Omental fat pad (tissue), 4 donors: ENCODE results near the gene STAT1. TPM values are rescaled to one million over a fixed set of nuclear protein-coding genes. Genes with fewer than 3 reads are reported as not detected.
A peak's percentile ranks its signal among the peaks of the same experiment; 100 is the strongest.

ENCODE experiments used
- ATAC-seq: fragments of 150-250 bp; one replicate; pipeline ENCODE4 v1.9.1; 2016; ENCODE audit warnings: mild to moderate bottlenecking, moderate library complexity; ENCODE audit not compliant: low FRiP score
- DNase-seq: peaks from one replicate; pipeline ENCODE4 v3.0.0-alpha.2; 2019; ENCODE audit warnings: low spot score
- total RNA-seq, 4 donors: library from RNA; depleted of rRNA; stranded (reverse); fragments of >200 nt; gene quantifications; one replicate each; pipeline ENCODE4 v1.1.0, GENCODE V29; 2016
- TF ChIP-seq, protein P1 (sequence below), 3 donors: fragments of 450-650 bp; IDR thresholded peaks; one replicate each; pipeline ENCODE4 v1.5.1; 2016 to 2017; ENCODE audit warnings: antibody characterized with exemption in 3 of 3, mild to moderate bottlenecking in 3 of 3, moderate library complexity in 2 of 3

STAT1 gene
- total RNA-seq, 4 donors from 2014 or later: 63.5 to 161 (median 95.1) TPM

DNA sequence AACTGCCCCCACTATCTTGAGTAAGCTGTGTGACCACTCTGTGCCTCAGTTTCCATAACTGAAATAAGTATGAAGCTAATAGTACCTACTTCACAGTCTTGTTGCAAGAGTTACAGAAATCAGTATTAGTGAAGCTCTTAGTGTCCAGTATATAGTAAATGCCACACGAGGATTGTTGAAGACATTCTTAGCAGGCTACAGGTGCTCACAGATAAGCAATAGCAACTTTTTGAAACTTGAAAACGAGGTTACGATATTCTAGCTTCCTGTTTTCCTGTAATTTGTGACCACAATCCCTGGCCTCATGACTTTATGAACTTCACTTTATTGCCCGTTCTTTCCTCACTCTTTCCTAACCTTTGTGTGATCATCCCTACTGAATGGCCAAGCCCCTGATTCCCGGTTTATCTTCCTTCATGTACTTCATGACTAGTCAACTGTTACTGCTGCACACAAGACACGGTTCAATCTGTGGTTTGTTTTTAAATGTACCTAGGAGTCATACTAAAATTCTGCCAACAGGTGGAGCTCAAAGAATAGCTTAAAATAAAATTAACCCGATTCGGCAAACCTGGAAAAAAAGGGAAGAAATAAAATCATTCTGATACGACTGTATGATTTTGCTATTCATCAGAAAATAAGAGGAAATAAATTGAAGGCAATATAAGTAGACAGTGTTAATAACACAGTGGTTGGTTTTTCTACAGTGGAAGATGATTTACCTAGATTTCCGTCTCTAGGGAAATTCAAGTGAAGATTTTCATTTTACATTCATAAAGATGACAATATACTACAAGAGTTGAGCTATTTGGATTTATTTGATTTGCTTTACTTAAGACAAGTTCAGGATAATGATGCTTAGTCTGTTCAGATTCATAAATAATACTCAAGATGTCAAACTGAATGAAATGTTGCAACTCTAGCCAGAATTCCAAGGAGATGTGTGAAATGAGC lies 38.1 kb upstream of the STAT1 start:
- ATAC-seq: peak; percentile 26
- TF ChIP-seq, protein P1, sequence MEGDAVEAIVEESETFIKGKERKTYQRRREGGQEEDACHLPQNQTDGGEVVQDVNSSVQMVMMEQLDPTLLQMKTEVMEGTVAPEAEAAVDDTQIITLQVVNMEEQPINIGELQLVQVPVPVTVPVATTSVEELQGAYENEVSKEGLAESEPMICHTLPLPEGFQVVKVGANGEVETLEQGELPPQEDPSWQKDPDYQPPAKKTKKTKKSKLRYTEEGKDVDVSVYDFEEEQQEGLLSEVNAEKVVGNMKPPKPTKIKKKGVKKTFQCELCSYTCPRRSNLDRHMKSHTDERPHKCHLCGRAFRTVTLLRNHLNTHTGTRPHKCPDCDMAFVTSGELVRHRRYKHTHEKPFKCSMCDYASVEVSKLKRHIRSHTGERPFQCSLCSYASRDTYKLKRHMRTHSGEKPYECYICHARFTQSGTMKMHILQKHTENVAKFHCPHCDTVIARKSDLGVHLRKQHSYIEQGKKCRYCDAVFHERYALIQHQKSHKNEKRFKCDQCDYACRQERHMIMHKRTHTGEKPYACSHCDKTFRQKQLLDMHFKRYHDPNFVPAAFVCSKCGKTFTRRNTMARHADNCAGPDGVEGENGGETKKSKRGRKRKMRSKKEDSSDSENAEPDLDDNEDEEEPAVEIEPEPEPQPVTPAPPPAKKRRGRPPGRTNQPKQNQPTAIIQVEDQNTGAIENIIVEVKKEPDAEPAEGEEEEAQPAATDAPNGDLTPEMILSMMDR (IDR thresholded peaks at IDR 0.05): peak in 1 of 3 donors; percentile 59
- no peak for DNase-seq

DNA sequence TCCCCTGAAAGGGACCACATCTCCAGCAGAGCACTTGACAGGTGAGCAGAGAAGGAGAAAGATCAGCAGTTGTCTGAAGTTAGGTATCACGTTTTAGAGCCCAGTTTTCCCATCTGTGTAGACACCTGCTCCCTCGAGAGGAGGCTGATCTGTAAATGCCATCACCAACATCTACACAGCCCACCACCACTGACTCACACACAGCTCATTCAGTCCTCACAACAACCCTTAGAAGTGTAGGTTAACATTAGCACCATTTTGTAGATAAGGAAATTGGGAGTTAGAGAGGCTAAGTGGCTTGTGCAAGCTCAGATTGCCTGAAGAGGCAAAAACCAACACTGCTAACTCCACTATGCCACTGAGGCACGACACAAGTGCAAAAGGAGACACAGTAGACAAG lies 37.2 kb upstream of the STAT1 start:
- DNase-seq (no peak), ATAC-seq (no peak)
- TF ChIP-seq, protein P1 (IDR thresholded peaks at IDR 0.05): no peak

DNA sequence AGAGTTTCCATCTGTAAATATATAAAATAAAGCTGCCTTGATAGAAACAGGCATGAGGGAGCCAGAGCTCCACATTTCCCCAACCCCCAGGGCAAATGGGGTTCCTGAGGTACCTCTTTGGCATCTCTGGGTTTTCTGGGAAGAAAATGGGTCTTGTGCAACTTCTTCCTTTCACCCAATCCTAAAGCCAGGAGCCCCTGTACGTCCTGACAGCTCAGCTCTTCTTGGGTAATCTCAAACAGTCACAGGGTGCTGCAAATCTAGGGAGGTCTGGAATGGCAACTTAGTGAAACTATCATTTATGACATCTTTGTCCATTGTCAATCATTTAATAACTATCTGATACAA lies 36.6 kb upstream of the STAT1 start:
- no peak for DNase-seq
- TF ChIP-seq, protein P1 (IDR thresholded peaks at IDR 0.05): no peak
- peak; percentile 55 for ATAC-seq

DNA sequence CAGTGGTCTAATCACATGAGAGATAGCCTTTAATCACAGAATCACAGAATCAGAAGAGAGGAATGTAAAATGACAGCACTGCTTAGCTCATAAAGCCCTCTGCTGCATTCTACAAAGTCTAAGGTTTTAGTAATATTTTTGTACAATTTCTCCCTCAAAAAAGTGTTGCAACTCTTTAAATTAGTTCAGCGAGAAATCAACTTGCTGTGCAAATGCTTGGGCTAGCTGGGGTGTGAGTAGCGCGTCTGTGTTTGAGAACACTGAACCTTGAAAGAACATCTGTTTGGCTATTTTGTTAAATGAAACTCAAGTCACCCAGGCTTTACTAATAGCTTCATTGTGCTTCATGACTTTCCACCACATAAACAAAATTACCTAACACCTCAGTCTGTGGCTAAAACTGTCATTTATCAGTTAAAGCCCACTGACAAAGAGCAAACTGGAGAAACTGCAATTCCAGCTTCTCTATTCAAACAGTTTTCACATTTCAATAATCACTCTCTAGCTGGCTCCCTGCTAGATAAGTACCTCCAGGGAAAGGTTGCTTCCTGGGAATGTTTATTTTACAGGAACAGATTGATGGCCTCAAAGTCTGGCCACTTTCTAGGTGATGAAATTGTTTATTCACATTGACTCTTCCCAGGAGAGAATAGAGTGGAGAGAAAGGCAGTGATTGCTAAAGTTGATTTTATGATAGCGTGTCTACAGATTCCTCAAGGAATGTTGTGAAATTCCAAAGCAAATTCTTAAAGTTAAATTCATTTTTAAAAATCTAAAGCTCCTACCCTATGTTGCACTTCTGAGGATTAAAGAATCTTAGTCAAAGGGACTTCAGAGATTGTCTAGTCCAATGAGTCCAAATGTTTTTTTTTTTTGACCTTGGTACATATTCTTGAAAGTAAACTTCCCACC lies 36.0 kb upstream of the STAT1 start:
- TF ChIP-seq, protein P1 (IDR thresholded peaks at IDR 0.05): no peak
- DNase-seq: no peak
- ATAC-seq: no peak

DNA sequence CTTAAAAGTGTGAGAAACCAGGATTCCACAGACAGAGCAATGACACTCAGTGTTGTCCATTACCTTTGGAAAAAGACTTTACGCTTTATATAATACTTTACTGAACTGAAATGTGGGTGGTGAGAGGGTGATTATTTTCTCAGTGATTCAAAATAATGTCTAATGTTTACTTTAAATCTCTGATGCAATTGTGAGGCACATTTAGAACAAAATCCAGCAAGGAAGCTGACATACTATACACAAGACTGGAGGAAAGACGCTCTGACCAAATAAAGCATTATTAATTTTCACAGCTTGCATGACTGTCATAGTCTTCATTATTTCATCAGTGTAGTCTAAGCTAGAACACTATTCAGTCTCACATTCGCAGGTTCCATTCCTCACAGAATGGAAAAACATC lies 34.1 kb upstream of the STAT1 start:
- no peak for DNase-seq
- ATAC-seq: no peak
- TF ChIP-seq, protein P1 (IDR thresholded peaks at IDR 0.05): no peak

DNA sequence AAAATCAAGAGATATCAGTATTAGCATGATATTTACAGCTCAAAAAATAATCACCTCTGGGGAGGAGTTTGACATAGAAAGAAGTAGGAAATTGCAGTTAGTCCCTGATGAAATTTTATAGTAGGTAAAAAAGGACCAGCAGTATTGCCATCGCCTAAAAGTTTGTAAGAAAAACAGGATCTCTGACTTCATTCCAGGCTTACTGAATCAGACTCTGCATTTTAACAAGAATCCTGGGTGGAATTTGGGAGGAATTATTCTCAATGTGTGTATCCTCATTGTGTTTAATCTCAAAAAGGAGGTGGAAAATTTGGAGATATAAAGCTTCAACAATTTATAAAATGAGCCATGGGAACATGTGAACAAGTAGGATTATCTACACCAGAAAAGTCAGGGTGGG lies 31.2 kb upstream of the STAT1 start:
- TF ChIP-seq, protein P1 (IDR thresholded peaks at IDR 0.05): no peak
- ATAC-seq (no peak), DNase-seq (no peak)
